GM21619 (cell line): Measurements from ENCODE around the gene NHERF1.

ENCODE experiments used
- ATAC-seq: cut with Tn5 transposase; IDR thresholded peaks from one replicate; pipeline ENCODE4 v1.9.1; 2021; ENCODE audit not compliant: unreplicated experiment

NHERF1 gene

DNA sequence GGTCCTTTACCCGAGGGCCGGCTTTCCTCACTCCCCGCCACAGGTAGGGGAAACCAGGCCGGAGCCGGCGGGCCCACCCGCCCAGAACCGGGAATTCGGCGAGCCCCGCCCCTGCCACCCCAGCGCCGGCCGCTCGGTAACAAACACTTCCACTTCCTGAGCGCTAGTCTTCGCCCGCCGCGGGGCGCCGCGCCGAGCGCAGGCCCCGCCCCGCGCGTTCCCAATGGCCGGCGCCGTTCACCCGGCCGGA, 224 bp upstream of the NHERF1 start:
- no peak for ATAC-seq

DNA sequence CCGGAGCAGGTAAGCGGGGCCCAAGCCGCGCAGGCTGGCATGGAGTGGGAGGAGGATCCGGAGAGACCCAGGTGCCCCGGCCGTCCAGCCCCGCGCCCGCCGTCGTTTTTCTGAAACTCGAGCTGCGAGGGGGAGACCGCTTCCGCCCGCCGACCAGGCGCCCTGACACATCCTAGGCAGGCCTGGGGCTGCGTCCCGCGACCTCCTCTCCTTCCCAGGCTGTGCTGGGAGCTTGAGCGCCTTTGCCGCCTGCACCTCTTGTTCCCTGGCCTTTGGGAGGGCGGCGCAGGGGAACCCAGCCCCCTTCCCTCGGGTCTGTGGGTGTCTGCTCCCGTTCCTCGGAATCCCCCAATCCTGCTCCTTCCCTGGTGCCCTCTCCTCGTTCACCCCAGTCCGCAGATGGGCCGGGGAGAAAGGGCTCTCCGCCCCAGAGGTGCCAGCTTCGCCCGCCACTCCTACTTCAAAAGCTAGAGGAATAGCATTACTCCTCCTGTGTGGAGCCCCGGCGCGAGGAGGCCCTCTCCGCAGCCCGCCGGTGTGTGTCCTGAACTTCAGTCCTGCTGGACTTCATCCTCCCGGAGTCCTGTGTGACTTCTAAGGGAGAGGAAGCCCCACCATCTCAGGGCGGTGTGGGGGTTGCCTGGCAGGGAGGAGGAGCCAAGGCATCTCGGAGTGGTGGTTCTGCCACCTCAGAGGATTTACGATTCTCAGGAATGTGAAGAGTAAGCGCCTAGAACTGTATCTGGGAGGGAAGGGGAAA, 1.0 kb downstream of the NHERF1 start:
- no peak for ATAC-seq

DNA sequence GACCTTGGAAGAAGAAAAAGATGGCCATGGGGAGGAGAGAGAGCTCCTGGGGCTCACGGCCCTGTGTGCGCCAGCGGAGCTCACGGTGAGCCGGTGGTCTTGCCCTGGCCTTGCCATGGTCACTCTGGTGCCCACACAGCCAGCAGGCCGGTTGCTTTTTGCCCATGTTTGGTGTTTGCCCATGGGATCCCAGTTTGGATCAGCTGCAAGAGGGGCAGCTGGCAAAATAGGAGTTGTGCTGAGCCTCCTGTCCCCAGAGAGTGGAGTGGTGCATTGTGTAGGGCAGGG, 1.6 kb downstream of the NHERF1 start:
- no peak for ATAC-seq

DNA sequence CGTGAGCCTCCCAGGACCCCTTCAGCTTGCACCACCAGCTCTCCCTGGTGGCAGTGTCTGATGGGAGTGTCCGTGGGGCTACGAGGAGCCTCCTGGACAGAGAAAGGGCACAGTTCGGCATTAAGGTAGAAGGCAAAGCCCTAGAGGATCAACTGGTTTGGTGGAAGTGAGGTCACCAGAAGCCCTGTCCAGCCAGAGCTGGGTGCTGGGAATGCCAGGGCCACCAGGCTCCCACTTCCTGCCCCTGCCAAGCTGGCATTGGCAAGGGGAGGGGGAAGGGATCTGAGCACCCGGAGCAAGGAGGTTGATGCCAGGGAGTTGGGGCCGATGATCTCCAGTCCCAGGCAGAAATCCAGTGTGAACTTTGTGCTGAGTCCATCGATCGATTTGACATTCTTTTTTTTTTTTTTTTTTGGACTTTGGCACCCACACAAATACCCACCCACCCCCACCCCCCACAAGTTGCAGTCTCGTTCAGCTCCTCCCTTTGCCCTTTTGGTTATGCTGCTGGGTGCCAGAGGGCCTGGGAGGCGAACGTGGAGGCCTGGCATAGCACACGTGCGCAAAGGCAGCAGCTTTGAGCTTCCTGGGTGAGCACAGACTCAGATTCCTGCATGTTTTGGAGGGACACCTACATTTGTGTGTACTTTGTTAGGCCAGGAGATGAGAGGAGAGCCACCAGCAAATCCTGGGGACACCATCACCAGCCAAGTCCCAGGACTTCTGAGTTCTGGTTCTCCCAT, 2.1 kb downstream of the NHERF1 start:
- no peak for ATAC-seq

DNA sequence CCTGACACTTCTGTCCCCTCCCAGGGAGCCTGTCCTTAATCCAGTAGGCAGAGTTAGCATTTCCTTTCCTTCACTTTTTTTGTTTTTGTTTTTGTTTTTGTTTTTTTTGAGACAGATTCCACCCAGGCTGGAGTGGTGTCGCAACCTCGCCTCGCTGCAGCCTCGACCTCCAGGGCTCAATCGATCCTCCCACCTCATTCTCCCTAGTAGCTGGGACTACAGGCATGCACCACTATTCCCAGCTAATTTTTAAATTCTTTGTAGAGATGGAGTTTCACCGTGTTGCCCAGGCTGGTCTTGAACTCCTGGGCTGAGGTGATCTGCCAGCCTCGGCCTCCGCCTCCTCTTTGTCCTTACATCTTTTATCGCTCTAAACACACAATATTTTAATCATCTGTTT, 4.0 kb downstream of the NHERF1 start:
- ATAC-seq: no peak

DNA sequence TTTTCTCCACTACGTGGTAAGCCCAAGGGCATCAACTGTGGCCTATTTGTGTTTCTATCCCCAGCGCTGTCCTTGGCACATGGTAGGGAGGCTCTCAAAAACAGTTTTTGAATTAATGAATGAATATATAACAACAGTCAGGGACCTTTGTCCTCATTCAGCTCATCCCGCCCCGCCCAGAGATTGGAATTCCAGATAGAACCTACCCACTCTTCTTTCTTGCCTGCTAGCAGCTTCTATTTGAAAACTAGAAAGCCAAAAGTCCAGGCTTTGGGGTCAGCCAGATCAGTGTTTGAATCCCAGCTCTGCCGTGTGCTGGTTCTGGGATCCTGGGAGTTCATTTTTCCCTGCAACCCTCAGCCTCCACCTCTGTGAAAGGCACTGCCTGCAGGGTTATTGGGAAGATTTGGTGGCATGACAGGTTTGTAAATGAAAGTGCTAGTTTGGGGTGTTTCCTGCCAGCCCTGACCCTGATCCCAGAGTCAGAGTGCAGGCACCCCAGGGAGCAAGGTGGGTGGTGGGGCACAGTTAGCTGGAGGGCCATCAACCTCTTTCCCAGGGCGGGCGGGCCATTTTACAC, 4.5 kb downstream of the NHERF1 start:
- no peak for ATAC-seq

DNA sequence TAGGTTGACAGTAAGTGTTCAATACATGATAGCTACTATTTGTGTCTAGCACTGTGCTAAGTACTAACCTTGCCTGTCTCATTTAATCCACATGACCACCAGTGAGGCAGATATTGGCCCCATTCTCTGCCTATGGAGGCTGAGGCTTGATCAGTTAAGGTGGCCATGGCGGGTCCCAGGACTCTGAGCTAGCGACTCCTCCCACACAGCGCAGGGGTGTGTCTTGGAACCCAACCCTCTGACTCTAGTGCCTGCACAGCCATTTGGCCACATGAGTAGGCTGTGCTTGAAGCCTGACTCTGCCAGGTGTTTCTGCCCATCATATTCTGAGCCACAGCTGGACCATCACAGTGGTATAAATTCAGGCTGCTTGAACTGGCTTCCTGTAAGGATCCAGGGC, 6.4 kb downstream of the NHERF1 start:
- ATAC-seq: no peak

DNA sequence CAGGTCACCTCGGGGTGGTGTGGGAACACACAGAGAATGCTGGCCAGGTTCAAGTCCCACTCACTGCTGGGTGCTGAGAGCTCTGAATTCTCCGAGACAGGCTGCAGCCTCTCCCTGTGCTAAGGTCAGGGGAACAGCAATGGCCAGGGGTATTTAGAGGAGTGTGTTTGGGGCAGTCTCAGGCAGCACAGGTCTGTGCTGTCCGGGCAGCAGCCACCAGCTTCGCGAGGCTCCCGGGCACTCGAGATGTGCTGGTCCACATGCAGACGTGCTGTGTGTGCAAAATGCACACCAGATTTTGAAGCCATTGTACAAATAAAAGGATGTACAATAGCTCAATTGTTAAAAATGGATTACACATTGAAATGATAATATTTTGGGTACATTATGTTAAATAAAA, 7.1 kb downstream of the NHERF1 start:
- ATAC-seq: no peak

DNA sequence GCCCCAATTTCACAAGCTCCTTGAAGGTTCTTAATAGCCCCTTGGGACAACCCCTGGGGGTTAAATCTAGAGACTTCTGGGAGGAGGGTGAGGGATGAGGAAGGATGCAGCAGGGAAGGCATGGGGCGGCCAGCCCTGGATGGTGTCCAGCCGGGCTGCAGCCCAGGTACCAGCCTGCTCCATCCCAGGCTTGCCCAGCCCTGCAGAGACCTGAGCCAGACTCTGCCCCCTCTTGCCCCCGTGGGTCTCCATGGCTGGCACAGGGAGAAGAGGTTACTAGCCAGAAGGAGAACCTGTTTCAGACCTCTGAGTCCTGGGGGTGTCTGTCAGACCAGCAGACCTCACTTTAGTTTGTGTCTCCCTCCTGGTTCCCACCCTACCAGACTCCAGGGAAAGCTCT, 8.5 kb downstream of the NHERF1 start:
- no peak for ATAC-seq

DNA sequence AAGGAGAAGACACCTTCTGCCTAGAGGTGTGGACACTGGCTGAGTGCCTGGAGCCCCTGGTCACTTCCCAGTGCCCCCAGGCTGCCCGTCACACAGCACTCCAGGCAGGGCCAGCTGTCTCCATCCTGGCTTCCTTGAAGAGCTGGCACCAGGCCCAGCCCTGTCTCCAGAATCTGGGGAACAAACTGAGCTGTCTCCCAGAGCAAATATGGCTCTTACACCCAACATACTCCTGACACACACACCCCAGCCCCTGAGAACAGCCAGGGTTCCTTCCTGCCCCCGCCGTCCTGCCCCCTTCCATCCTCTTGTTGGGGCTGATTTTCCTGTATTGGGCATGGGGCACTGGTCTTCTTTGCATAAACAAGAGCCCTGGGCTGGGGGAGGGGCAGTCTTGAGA, 9.1 kb downstream of the NHERF1 start:
- ATAC-seq: no peak

DNA sequence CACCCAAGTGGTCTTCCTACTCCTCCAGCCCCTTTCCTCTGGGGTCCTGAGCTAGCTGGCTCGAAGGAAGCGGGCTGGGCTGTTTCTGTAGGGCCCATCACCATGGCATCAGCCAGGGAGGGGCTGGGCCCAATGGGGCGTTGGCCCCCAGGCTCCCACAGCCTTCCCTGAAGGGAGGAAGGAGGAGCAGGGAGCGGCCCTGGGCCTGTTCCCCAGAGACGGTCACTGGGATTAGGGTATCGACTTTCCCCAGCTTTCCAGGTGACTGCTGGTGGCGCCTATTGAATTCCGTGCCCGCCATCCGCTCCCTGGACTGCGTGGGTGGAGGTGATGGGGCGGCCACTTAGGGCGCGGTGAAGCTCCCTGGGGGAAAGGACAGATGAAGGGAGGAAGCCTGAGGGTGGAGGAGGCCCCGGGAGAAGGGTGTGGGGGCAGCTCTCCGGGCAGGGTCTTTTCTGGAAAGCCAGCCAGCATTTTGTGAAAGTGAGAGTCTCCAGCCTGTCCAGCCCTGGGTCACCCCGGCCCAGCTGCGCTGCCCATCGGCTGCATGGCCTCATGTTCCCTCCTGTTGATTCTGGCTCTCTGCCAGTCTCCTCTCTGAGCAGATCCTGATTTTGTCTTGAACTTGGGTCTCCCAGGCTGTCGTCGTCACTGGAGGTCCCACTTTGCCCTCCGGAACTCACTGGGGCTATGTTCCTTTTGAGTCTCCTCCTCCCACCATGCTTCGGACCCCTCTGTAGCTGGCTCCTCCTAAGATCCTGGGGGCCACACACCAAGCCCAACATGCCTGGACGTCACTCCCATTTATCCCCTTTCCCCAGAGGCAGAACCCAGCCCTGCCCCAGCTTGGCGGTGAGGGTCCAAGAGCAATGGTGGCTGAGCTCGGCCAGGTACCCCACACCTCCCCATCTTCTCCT, 9.8 kb downstream of the NHERF1 start:
- no peak for ATAC-seq

DNA sequence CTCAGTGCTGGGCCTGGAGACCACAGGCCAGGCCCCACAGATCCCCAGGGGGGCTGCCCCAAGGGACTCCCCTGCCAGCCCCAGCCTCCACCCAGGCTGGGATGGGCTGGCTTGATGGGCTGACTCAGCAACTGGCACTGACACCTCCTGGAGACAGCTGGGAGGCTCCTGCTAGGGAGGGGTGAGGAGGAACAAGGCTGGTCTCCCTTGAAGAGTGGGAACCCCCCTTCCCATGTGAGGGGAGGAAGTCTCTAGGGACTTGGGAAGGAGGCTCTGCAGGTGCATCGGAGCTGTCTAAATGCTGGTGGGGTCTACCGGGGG, 10.4 kb downstream of the NHERF1 start:
- no peak for ATAC-seq

DNA sequence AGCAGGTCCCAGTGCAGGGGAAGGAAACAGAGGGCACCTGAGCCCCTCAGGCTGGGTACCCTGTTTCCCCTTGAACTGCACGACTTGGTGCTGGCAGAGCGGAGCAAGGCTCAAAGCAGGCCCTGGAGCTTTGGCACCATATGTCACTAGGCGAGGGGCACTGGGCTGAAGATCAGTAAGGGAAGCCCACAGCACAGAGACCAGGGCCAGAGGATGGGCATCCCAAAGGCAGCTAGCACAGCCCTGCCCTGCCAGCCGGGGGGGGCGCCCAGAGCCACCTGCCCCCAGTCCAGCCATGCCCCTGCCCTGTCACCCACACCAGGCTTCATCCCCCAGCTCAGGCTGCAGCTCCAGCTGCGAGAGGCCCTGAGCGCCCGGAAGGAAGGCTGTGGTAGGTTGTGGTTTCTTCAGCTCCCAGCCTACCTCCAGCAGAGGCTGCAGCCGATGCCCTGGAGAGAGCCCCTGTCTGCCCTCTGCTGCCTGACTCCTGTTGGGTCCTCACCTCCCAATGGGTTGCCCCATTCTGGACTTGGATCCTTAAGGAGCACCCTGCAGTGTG, 10.9 kb downstream of the NHERF1 start:
- peak; percentile 74 for ATAC-seq

DNA sequence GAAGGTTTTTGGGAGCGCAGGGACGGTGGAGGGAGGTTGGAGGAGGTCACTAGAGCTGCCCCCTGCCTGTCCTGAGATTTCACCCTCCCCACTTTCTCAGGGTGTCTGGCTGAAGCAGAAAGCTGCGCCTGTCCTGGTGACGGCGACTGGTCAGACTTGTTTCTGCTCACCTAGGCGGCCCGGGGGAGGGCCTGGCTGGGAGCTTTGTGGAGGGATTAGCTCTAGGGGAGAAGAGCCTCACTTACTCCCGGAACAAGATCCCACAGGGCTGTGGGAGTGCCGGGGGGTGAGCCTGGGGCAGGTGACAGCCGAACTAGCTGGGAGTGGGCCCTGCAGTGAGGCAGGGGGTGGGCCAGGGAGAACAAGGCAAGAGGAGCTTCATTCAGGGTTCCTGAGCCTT, 11.5 kb downstream of the NHERF1 start:
- ATAC-seq: no peak

DNA sequence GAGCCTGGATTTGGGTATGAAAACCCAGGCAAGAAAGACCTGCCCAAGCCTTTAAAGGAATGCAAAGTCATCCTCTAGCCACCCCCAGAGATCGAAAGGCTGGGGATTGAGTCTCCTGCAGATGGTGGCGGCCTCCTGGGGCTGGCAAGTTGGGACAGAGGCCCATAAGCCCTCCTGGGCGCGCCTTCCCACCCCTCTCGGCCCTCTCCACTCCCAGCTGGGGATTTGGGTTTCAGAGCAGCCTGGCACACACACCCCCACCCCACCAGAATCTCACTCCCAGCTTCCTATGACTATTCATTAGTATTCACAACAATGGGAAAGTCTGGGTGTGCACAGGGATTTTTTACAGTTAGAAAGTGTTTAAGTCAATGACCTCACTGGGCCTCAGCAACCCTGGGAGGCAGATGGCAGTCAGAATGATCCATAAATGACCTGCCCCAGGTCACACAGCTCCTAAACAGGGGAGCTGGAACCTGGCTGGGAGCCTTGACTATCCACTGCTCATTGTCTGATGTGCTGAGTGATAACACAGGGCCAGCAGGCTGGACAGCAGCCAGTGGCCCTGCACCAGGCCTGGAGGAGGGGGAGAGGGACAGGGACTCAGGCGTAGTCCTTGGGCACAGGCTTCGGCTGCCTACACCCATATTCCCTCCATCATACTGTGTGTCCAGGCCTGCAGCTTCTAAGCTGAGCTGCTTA, 12.1 kb downstream of the NHERF1 start:
- no peak for ATAC-seq

DNA sequence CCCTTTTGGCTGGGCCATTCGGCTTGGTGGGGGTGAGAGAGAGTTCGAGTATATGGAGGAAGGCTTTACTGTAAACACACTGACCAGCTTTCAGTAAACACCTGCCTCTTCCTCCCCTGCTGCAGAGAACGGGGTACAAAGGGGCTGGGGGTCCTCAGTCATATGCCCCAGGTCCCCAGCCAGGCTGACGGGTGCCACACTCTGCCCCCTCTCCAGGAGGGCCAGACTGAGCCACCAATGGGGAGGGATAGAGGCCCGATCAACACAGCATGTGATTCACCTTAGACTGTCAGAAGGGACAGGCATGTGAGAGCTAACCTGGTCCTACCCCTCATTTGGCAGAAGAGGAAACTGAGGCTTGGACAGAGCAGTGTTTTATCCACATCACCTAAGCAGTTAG, 13.0 kb downstream of the NHERF1 start:
- no peak for ATAC-seq

DNA sequence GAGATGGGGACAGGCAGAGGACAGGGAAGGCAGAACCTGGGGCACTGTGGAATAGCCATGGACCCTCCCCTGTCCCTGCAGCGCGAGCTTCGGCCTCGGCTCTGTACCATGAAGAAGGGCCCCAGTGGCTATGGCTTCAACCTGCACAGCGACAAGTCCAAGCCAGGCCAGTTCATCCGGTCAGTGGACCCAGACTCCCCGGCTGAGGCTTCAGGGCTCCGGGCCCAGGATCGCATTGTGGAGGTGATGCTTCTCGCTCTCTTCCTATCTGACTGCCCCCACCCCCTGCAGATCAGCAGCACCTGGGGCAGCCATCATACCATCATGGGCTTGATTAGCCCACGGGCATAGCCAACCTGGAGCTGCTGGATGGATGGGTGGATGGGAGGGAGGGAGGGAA, 13.5 kb downstream of the NHERF1 start:
- ATAC-seq: no peak

DNA sequence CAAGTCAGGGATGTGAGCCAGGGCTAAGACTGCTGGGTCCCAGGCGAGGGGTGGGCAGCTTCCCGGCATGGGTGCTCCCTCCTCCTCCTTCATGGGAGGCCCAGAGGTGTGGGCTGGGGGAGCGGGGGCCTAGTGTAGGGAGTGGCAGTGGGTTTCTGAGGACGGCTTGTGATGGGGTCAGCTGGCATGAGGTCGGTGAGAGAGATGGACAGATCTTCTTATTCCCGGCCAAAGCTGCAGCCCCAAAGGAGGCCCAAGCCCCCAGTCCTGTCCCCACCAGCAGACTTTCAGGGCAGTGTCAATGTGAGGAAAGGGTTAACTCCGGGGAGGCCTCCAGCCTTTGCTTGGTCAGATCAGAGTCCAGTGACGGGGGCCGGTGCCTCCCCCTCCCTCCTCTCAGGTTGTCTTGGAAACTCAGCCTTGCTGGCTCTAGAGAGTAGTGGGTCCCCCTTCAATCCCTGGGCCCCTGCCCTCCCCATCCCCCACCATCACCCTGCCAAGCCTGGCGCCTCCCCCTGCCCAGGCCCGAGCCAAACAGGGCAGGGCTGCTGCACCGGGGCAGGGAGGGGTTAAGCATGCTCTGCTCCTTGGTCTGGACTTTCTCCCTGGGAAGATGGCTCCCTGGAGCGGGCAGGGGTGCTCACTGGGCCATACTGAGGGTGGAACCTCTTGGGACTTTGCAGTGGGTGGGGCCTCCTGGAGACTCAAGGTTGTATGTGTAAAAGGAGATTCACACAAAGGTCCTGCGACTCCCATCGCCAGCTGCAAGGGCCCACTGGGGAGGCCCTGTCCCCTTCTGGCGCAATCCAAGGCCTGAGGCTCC, 15.3 kb downstream of the NHERF1 start:
- ATAC-seq: no peak

DNA sequence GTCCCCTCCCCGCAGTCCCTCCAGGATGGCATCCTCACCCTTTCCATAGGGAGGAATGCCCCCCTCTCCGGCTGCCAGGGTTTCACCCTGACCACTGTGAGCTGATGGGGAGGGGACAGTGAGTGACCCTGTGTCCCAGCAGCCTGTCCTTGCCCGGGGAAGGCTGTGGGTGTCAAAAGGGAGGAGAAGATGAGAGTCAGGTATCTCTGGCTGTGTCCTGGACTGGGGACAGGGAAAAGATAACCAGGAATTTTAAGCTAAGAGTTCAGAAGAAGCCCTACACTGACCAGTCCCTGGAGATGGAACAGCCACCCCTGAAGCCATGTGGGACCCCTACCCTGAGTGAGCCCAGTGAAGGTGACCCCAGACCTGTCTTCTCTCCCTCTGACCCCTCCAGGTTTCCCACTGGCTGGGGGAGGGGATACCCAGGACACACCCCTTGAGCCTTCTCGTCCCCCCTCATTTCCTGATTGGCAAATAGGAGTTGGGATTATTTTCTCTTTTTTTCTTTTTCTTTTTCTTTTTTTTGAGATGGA, 16.4 kb downstream of the NHERF1 start:
- ATAC-seq: no peak

DNA sequence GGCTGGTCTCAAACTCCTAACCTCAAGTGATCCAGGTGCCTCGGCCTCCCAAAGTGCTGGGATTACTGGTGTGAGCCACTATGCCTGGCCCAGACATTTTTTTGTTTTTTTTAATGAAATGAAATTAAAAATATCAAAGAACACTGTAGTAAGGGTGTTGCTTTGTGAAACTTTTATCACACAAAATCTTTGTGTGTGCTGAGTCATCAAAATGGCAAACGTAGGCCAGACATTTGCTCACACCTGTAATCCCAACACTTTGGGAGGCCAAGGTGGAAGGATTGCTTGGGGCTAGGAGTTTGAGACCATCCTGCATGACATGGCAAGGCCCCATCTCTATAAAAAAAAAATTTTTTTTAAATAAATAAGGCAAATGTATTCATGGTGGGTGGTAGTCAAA, 18.0 kb downstream of the NHERF1 start:
- ATAC-seq: no peak
